Progenitor cell of endocrine pancreas (in vitro differentiated cells): Measurements from ENCODE around the gene KRT6C. TPM values are rescaled to one million over a fixed set of nuclear protein-coding genes. Genes with fewer than 3 reads are reported as not detected.

Source experiments
- DNase-seq: peaks from one replicate; pipeline ENCODE4 v3.0.0; 2021; ENCODE audit warnings: low spot score; ENCODE audit not compliant: unreplicated experiment
- H3K27ac Mint-ChIP-seq: 2 replicates; pipeline ENCODE4 v1.8.0; 2021; ENCODE audit warnings: mild to moderate bottlenecking, moderate library complexity, mixed read lengths
- H3K27me3 Mint-ChIP-seq: 2 replicates; pipeline ENCODE4 v1.8.0; 2021; ENCODE audit warnings: mixed read lengths
- H3K36me3 Mint-ChIP-seq: 2 replicates; pipeline ENCODE4 v1.8.0; 2022; ENCODE audit warnings: mixed read lengths; ENCODE audit not compliant: insufficient read depth
- H3K4me1 Mint-ChIP-seq: 2 replicates; pipeline ENCODE4 v1.8.0; 2021; ENCODE audit warnings: low read depth, mixed read lengths
- H3K4me3 Mint-ChIP-seq: 2 replicates; pipeline ENCODE4 v1.8.0; 2021; ENCODE audit warnings: low read depth, mild to moderate bottlenecking, moderate library complexity, mixed read lengths
- H3K9me3 Mint-ChIP-seq: 2 replicates; pipeline ENCODE4 v1.8.0; 2021; ENCODE audit warnings: low read depth, mixed read lengths
- CTCF ChIP-seq: fragments of 200-600 bp; sonication (generic); IDR thresholded peaks from one replicate; pipeline ENCODE4 v1.5.0; 2021; ENCODE audit warnings: antibody characterized with exemption, mild to moderate bottlenecking; ENCODE audit not compliant: unreplicated experiment
- total RNA-seq: library from RNA; stranded (reverse); gene quantifications from 2 replicates; pipeline ENCODE4 v1.2.1, GENCODE V29; 2021

KRT6C gene
- total RNA-seq, 1 donor from 2014 or later: not detected

GRCh38 chr12:52439845-52440244 lies 33.8 kb downstream of the KRT6C start:
- H3K4me1 Mint-ChIP-seq: peaks cover 23% of the 10 kb centered on the region
- peaks cover 16% of the 10 kb centered on the region for H3K27me3 Mint-ChIP-seq
- H3K36me3 Mint-ChIP-seq: no peaks in the 10 kb centered on the region
- TF ChIP-seq CTCF: no peak
- DNase-seq: no peak
- H3K27ac Mint-ChIP-seq: no peak overlapping the region
- no peak overlapping the region for H3K4me3 Mint-ChIP-seq
- no peaks in the 10 kb centered on the region for H3K9me3 Mint-ChIP-seq

GRCh38 chr12:52439420-52439819 lies 34.2 kb downstream of the KRT6C start:
- peaks cover 16% of the 10 kb centered on the region for H3K27me3 Mint-ChIP-seq
- H3K36me3 Mint-ChIP-seq: no peaks in the 10 kb centered on the region
- TF ChIP-seq CTCF: no peak
- H3K27ac Mint-ChIP-seq: no peak overlapping the region
- no peak overlapping the region for H3K4me3 Mint-ChIP-seq
- H3K4me1 Mint-ChIP-seq: peaks cover 23% of the 10 kb centered on the region
- no peaks in the 10 kb centered on the region for H3K9me3 Mint-ChIP-seq
- no peak for DNase-seq

- no peak for TF ChIP-seq CTCF
- H3K27ac Mint-ChIP-seq: no peak overlapping the region
- no peaks in the 10 kb centered on the region for H3K36me3 Mint-ChIP-seq
These were observed 35.0 kb downstream of the KRT6C start for GRCh38 chr12:52438305-52439301.

GRCh38 chr12:52437508-52437907 lies 36.1 kb downstream of the KRT6C start:
- Mint-ChIP-seq H3K27ac (no peak overlapping the region), H3K4me3 (no peak overlapping the region), H3K9me3 (no peaks in the 10 kb centered on the region), H3K27me3 (peaks cover 17% of the 10 kb centered on the region), H3K36me3 (no peaks in the 10 kb centered on the region), H3K4me1 (peaks cover 23% of the 10 kb centered on the region)
- no peak for TF ChIP-seq CTCF
- DNase-seq: no peak

More at GRCh38 chr12:52438305-52439301, 35.0 kb downstream of the KRT6C start:
- Mint-ChIP-seq H3K4me3 (no peak overlapping the region), H3K4me1 (peaks cover 23% of the 10 kb centered on the region), H3K27me3 (peaks cover 16% of the 10 kb centered on the region), H3K9me3 (no peaks in the 10 kb centered on the region)
- DNase-seq: no peak

- no peak for TF ChIP-seq CTCF
- Mint-ChIP-seq H3K4me3 (no peak overlapping the region), H3K36me3 (no peaks in the 10 kb centered on the region), H3K27ac (no peak overlapping the region), H3K27me3 (peaks cover 15% of the 10 kb centered on the region), H3K4me1 (peaks cover 23% of the 10 kb centered on the region), H3K9me3 (no peaks in the 10 kb centered on the region)
- no peak for DNase-seq
These were observed 36.7 kb downstream of the KRT6C start for GRCh38 chr12:52436828-52437474.
